ENCODE results near the gene PRCP. TPM values are rescaled to one million over a fixed set of nuclear protein-coding genes. Genes with fewer than 3 reads are reported as not detected.
A peak's percentile ranks its signal among the peaks of the same experiment; 100 is the strongest.

The PRCP gene
- total and polyA plus RNA-seq, 4 donors, result 27.3 to 55.2 (median 41.2) TPM

DNA sequence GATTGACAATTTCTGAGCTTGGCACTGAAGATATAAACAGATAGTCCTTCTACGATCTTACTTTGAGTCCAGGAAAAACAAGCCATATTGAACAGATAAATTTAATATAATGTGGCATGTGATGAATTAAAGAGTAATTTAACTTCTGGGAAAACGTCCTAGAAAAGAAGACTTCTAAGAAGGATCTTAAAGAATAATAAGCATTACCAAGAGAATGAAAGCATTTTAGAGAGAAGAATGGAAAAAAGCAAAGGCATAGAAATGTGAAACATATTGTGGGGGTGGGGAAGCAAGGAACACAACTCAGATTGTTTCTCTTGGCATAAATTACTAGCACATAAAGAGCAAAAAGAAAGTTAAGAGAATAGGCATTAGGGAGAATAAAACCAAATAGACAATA lies 6.7 kb upstream of the PRCP start:
- Histone ChIP-seq H3K36me3 (ENCODE audit: control insufficient read depth in 4 of 4, insufficient read depth in 3 of 4, low read depth in 1 of 4, low read length in 3 of 4) (no peaks in the 10 kb centered on the region), H3K4me1 (ENCODE audit: control insufficient read depth in 4 of 4, insufficient read depth in 4 of 4, low read length in 3 of 4) (peaks cover 0 to 2% (median 2%) of the 10 kb centered on the region in 4 donors), H3K9me3 (ENCODE audit: control insufficient read depth in 4 of 4, low read length in 3 of 4) (no peaks in the 10 kb centered on the region), H3K4me3 (ENCODE audit: low read depth in 1 of 3, low read length in 3 of 3) (no peak overlapping the region), H3K27ac (ENCODE audit: low read depth in 1 of 2, low read length in 2 of 2) (no peak overlapping the region), H3K27me3 (ENCODE audit: control insufficient read depth in 4 of 4, insufficient read depth in 4 of 4, low read length in 3 of 4) (no peaks in the 10 kb centered on the region), H3K9ac (ENCODE audit: low read depth in 1 of 2, low read length in 2 of 2) (no peak overlapping the region)
- 67% methylated on average over 2 of the region's 2 CpGs for WGBS
- no peak for DNase-seq (ENCODE audit: low spot score)
- TF ChIP-seq HNF4A (conservative IDR thresholded peaks at IDR 0.05) (no peak), FOXA2 (IDR thresholded peaks at IDR 0.05) (no peak), RAD21 (IDR thresholded peaks at IDR 0.05) (no peak)
- TF ChIP-seq, protein P1, sequence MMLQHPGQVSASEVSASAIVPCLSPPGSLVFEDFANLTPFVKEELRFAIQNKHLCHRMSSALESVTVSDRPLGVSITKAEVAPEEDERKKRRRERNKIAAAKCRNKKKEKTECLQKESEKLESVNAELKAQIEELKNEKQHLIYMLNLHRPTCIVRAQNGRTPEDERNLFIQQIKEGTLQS (IDR thresholded peaks at IDR 0.05), result no peak

GRCh38 chr11:82906236-82906635 lies 6.0 kb upstream of the PRCP start:
- no peak overlapping the region for H3K27ac ChIP-seq (ENCODE audit: low read depth in 1 of 2, low read length in 2 of 2)
- TF ChIP-seq, protein P1 (IDR thresholded peaks at IDR 0.05), result no peak
- peak in 1 of 2 donors; percentile 2 for TF ChIP-seq JUND (IDR thresholded peaks at IDR 0.05)
- peak; percentile 83 to 84 for TF ChIP-seq RAD21 (IDR thresholded peaks at IDR 0.05)
- no peak for TF ChIP-seq FOXA2 (IDR thresholded peaks at IDR 0.05)
- peak; percentile 47 for TF ChIP-seq CTCF (IDR thresholded peaks at IDR 0.05; ENCODE audit: low read depth, low read length, missing input control)
- no peak for TF ChIP-seq FOXA1 (IDR thresholded peaks at IDR 0.05)
- WGBS, result 71% methylated on average over 1 of the region's 1 CpG
- no peaks in the 10 kb centered on the region for H3K27me3 ChIP-seq (ENCODE audit: control insufficient read depth in 4 of 4, insufficient read depth in 4 of 4, low read length in 3 of 4)
- DNase-seq (ENCODE audit: low spot score), result no peak
- no peak overlapping the region for H3K4me3 ChIP-seq (ENCODE audit: low read depth in 1 of 3, low read length in 3 of 3)
- H3K36me3 ChIP-seq (ENCODE audit: control insufficient read depth in 4 of 4, insufficient read depth in 3 of 4, low read depth in 1 of 4, low read length in 3 of 4), result no peaks in the 10 kb centered on the region
- H3K9me3 ChIP-seq (ENCODE audit: control insufficient read depth in 4 of 4, low read length in 3 of 4), result no peaks in the 10 kb centered on the region
- no peak overlapping the region for H3K9ac ChIP-seq (ENCODE audit: low read depth in 1 of 2, low read length in 2 of 2)
- peaks cover 2 to 7% (median 5%) of the 10 kb centered on the region in 4 donors for H3K4me1 ChIP-seq (ENCODE audit: control insufficient read depth in 4 of 4, insufficient read depth in 4 of 4, low read length in 3 of 4)

DNA sequence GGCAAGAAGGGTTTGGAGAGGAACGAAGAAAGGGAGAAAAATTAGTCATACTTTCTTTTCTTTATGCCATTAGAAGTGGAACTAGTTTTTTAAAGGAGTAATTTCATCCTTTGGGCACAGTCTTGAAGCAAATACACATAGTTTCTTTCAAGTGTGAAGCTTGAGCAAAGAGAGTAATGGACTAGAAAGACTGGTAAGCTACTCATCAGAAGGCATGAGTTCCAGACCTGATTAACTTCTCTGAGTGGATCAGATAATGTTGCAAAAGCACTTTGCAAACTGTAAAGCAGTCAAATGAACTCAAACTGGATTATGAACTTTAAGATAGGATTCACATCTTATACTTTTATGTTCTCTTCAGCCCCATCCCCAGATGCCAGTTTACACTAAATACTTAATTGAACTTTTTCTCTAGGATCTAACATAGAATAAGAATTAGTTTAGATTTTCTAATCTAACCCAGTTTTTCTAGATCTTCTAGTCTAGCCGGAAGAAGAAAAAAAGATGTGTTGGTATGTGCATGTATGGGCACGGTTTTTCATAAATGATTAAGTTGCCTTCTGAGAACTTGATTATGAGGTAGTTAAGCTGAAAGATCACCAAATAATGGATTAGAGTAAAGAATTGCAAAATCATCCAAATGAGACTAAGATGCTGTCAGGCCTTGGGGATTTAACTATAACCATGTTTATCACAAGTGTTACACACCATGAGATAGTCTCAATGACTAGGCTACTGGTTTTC lies 3.8 kb upstream of the PRCP start:
- no peaks in the 10 kb centered on the region for H3K36me3 ChIP-seq (ENCODE audit: control insufficient read depth in 4 of 4, insufficient read depth in 3 of 4, low read depth in 1 of 4, low read length in 3 of 4)
- H3K9ac ChIP-seq (ENCODE audit: low read depth in 1 of 2, low read length in 2 of 2), result no peak overlapping the region
- H3K27me3 ChIP-seq (ENCODE audit: control insufficient read depth in 4 of 4, insufficient read depth in 4 of 4, low read length in 3 of 4), result no peaks in the 10 kb centered on the region
- peaks cover 2 to 26% (median 10%) of the 10 kb centered on the region in 4 donors for H3K4me1 ChIP-seq (ENCODE audit: control insufficient read depth in 4 of 4, insufficient read depth in 4 of 4, low read length in 3 of 4)
- WGBS, result 85% methylated on average over 3 of the region's 3 CpGs
- H3K4me3 ChIP-seq (ENCODE audit: low read depth in 1 of 3, low read length in 3 of 3), result no peak overlapping the region
- DNase-seq (ENCODE audit: low spot score), result no peak
- no peak overlapping the region for H3K27ac ChIP-seq (ENCODE audit: low read depth in 1 of 2, low read length in 2 of 2)
- no peaks in the 10 kb centered on the region for H3K9me3 ChIP-seq (ENCODE audit: control insufficient read depth in 4 of 4, low read length in 3 of 4)
- no peak for TF ChIP-seq GABPA (IDR thresholded peaks at IDR 0.05 in 1 of 2, conservative IDR thresholded peaks at IDR 0.05 in 1 of 2)
- TF ChIP-seq RAD21 (IDR thresholded peaks at IDR 0.05), result no peak
- TF ChIP-seq RXRA (IDR thresholded peaks at IDR 0.05), result no peak
- TF ChIP-seq MAX (IDR thresholded peaks at IDR 0.05), result no peak
- TF ChIP-seq CTCF (IDR thresholded peaks at IDR 0.05; ENCODE audit: low read depth, low read length, missing input control), result no peak
- no peak for TF ChIP-seq YY1 (IDR thresholded peaks at IDR 0.05)
- TF ChIP-seq, protein P2, sequence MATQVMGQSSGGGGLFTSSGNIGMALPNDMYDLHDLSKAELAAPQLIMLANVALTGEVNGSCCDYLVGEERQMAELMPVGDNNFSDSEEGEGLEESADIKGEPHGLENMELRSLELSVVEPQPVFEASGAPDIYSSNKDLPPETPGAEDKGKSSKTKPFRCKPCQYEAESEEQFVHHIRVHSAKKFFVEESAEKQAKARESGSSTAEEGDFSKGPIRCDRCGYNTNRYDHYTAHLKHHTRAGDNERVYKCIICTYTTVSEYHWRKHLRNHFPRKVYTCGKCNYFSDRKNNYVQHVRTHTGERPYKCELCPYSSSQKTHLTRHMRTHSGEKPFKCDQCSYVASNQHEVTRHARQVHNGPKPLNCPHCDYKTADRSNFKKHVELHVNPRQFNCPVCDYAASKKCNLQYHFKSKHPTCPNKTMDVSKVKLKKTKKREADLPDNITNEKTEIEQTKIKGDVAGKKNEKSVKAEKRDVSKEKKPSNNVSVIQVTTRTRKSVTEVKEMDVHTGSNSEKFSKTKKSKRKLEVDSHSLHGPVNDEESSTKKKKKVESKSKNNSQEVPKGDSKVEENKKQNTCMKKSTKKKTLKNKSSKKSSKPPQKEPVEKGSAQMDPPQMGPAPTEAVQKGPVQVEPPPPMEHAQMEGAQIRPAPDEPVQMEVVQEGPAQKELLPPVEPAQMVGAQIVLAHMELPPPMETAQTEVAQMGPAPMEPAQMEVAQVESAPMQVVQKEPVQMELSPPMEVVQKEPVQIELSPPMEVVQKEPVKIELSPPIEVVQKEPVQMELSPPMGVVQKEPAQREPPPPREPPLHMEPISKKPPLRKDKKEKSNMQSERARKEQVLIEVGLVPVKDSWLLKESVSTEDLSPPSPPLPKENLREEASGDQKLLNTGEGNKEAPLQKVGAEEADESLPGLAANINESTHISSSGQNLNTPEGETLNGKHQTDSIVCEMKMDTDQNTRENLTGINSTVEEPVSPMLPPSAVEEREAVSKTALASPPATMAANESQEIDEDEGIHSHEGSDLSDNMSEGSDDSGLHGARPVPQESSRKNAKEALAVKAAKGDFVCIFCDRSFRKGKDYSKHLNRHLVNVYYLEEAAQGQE (IDR thresholded peaks at IDR 0.05), result no peak
- no peak for TF ChIP-seq JUND (IDR thresholded peaks at IDR 0.05)
- TF ChIP-seq EGR1 (IDR thresholded peaks at IDR 0.05; ENCODE audit: low read depth in 2 of 2), result no peak
- TF ChIP-seq, protein P3, sequence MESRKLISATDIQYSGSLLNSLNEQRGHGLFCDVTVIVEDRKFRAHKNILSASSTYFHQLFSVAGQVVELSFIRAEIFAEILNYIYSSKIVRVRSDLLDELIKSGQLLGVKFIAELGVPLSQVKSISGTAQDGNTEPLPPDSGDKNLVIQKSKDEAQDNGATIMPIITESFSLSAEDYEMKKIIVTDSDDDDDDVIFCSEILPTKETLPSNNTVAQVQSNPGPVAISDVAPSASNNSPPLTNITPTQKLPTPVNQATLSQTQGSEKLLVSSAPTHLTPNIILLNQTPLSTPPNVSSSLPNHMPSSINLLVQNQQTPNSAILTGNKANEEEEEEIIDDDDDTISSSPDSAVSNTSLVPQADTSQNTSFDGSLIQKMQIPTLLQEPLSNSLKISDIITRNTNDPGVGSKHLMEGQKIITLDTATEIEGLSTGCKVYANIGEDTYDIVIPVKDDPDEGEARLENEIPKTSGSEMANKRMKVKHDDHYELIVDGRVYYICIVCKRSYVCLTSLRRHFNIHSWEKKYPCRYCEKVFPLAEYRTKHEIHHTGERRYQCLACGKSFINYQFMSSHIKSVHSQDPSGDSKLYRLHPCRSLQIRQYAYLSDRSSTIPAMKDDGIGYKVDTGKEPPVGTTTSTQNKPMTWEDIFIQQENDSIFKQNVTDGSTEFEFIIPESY (IDR thresholded peaks at IDR 0.05), result no peak
- no peak for TF ChIP-seq SP1 (IDR thresholded peaks at IDR 0.05)
- no peak for TF ChIP-seq FOXA1 (IDR thresholded peaks at IDR 0.05)
